Activated naive CD4-positive, alpha-beta T cell treated with anti-CD3 and anti-CD28 coated beads, Interleukin-2, amount 50 U/mL, for 24 hours (primary cell): ENCODE measurements around the gene SCNN1G.
"Not testable (repeated sequence)": the region's sequence is repeated elsewhere in the genome, so short reads cannot be mapped to it uniquely, and the experiment has no call there.

Experiments
- H3K27ac Mint-ChIP-seq: one replicate; pipeline ENCODE4 v1.8.0; 2021; ENCODE audit warnings: mild to moderate bottlenecking, mixed read lengths
- H3K27me3 Mint-ChIP-seq: one replicate; pipeline ENCODE4 v1.8.0; 2021; ENCODE audit warnings: mixed read lengths
- H3K36me3 Mint-ChIP-seq: one replicate; pipeline ENCODE4 v1.8.0; 2021; ENCODE audit warnings: mixed read lengths
- H3K4me1 Mint-ChIP-seq: one replicate; pipeline ENCODE4 v1.8.0; 2021; ENCODE audit warnings: mixed read lengths
- H3K4me3 Mint-ChIP-seq: one replicate; pipeline ENCODE4 v1.8.0; 2021; ENCODE audit warnings: mild to moderate bottlenecking, mixed read lengths
- H3K9me3 Mint-ChIP-seq: one replicate; pipeline ENCODE4 v1.8.0; 2021; ENCODE audit warnings: mixed read lengths

Gene SCNN1G

GRCh38 chr16:23248261-23249194 lies 66.0 kb downstream of the SCNN1G start:
- no peaks in the 10 kb centered on the region for H3K36me3 Mint-ChIP-seq
- no peak overlapping the region for H3K27ac Mint-ChIP-seq
- H3K9me3 Mint-ChIP-seq, result no peaks in the 10 kb centered on the region
- no peaks in the 10 kb centered on the region for H3K4me1 Mint-ChIP-seq
- H3K4me3 Mint-ChIP-seq, result no peak overlapping the region
- peaks cover 4% of the 10 kb centered on the region for H3K27me3 Mint-ChIP-seq

DNA sequence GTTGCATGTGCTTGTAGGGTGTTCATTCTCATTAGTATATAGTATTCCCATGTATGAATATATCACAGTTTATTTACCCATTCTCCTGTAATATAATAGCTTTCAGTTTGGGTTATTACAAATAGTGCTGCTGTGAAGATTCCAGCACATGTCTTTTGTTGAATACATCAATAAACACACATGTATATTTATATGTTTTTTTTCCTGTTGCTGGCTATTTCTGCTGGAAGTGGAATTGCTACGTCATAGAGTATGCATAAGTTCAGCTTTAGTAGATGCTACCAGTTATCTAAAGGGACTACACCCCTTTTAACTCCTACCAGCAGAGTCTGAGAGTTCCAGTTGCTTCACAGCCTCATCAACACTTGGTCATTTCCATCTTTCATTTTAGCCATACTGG lies 67.3 kb downstream of the SCNN1G start:
- H3K36me3 Mint-ChIP-seq, result no peaks in the 10 kb centered on the region
- H3K4me1 Mint-ChIP-seq, result no peaks in the 10 kb centered on the region
- H3K27ac Mint-ChIP-seq, result no peak overlapping the region
- peaks cover 4% of the 10 kb centered on the region for H3K27me3 Mint-ChIP-seq
- H3K9me3 Mint-ChIP-seq, result no peaks in the 10 kb centered on the region
- no peak overlapping the region for H3K4me3 Mint-ChIP-seq

DNA sequence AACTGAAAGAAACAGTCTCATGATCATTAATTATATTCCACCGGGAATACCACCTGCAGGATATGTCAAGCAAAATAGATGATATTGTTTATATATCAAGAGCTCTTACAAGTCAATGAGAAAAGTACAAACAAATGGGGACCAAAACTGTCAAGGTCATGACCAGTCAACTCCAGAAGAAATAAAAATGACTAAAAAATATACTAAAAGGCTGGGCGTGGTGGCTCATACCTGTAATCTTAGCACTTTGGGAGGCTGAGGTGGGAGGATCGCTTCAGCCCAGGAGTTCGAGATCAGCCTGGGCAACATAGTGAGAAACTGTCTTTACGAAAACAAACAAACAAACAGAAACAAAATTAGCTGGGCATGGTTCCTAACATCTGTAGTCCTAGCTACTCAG lies 69.8 kb downstream of the SCNN1G start:
- Mint-ChIP-seq H3K27ac (no peak overlapping the region), H3K27me3 (peaks cover 5% of the 10 kb centered on the region), H3K4me1 (no peaks in the 10 kb centered on the region), H3K36me3 (no peaks in the 10 kb centered on the region), H3K9me3 (no peaks in the 10 kb centered on the region), H3K4me3 (no peak overlapping the region)

- not testable (repeated sequence) for H3K9me3 Mint-ChIP-seq, H3K27ac Mint-ChIP-seq, H3K4me1 Mint-ChIP-seq, H3K4me3 Mint-ChIP-seq, H3K27me3 Mint-ChIP-seq, H3K36me3 Mint-ChIP-seq
Measured at GRCh38 chr16:23253650-23254049, 71.1 kb downstream of the SCNN1G start.

DNA sequence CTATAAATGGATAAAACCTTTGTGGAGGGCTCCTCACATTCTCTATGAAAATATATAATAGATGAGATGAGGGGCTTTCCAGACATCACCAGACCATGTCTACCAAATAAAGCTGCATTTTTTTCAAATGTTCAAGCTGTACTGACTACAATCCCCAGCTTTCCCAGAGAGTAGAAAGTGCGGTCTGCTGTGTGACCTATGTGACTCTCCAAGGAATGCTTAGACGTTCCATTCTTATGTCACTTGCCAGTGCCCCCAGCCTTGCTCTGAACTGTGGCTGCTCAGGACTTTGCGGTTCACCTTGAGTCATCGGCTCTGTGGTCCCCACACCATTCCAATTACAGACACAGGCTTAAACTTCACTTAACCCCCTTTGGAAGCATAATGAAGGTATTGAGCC lies 71.8 kb downstream of the SCNN1G start:
- H3K4me1 Mint-ChIP-seq, result no peaks in the 10 kb centered on the region
- H3K27ac Mint-ChIP-seq, result no peak overlapping the region
- no peaks in the 10 kb centered on the region for H3K9me3 Mint-ChIP-seq
- no peak overlapping the region for H3K4me3 Mint-ChIP-seq
- peaks cover 1% of the 10 kb centered on the region for H3K27me3 Mint-ChIP-seq
- H3K36me3 Mint-ChIP-seq, result no peaks in the 10 kb centered on the region

DNA sequence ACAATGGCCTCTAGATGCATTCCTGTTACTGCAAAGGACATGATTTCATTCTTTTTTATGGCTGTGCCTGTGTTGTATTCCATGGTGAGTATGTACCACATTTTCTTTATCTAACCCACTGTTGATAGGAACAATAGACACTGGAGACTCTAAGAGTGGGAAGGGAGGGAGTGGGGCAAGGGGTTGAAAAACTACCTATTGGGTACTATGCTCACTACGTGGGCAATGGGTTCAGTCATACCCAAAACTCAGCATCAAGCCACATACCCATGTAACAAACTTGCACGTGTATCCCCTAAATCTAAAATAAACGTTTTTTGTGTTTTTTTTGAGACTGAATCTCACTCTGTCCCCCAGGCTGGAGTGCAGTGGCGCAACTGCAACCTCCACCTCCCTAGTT lies 72.5 kb downstream of the SCNN1G start:
- no peaks in the 10 kb centered on the region for H3K9me3 Mint-ChIP-seq
- no peaks in the 10 kb centered on the region for H3K36me3 Mint-ChIP-seq
- H3K4me3 Mint-ChIP-seq, result no peak overlapping the region
- H3K27ac Mint-ChIP-seq, result no peak overlapping the region
- H3K27me3 Mint-ChIP-seq, result peaks cover 3% of the 10 kb centered on the region
- H3K4me1 Mint-ChIP-seq, result no peaks in the 10 kb centered on the region

GRCh38 chr16:23256440-23256839 lies 73.9 kb downstream of the SCNN1G start:
- Mint-ChIP-seq H3K4me1 (no peaks in the 10 kb centered on the region), H3K36me3 (no peaks in the 10 kb centered on the region), H3K27ac (no peak overlapping the region), H3K9me3 (no peaks in the 10 kb centered on the region), H3K4me3 (no peak overlapping the region), H3K27me3 (peaks cover 3% of the 10 kb centered on the region)

- Mint-ChIP-seq H3K4me3 (no peak overlapping the region), H3K27ac (no peak overlapping the region), H3K27me3 (peaks cover 5% of the 10 kb centered on the region)
Measured at GRCh38 chr16:23257682-23258081, 75.1 kb downstream of the SCNN1G start.

GRCh38 chr16:23258919-23259237 lies 76.3 kb downstream of the SCNN1G start:
- H3K9me3 Mint-ChIP-seq, result no peaks in the 10 kb centered on the region
- no peaks in the 10 kb centered on the region for H3K36me3 Mint-ChIP-seq
- peaks cover 5% of the 10 kb centered on the region for H3K27me3 Mint-ChIP-seq
- H3K4me3 Mint-ChIP-seq, result no peak overlapping the region
- H3K27ac Mint-ChIP-seq, result no peak overlapping the region
- H3K4me1 Mint-ChIP-seq, result no peaks in the 10 kb centered on the region

More at GRCh38 chr16:23257682-23258081, 75.1 kb downstream of the SCNN1G start:
- H3K36me3 Mint-ChIP-seq, result no peaks in the 10 kb centered on the region
- H3K4me1 Mint-ChIP-seq, result no peaks in the 10 kb centered on the region
- no peaks in the 10 kb centered on the region for H3K9me3 Mint-ChIP-seq
